Astrocyte of the spinal cord (primary cell): ENCODE data around the gene PTPRT.

ENCODE experiments used
- DNase-seq: peaks from one replicate; pipeline ENCODE4 v3.0.0; 2011; ENCODE audit warnings: low read depth, low spot score
- H3K4me3 ChIP-seq: 2 replicates; pipeline ENCODE4 v1.5.1; 2011; ENCODE audit warnings: low read depth, mild to moderate bottlenecking, low read length, moderate library complexity
- CTCF ChIP-seq: IDR thresholded peaks from 2 replicates; pipeline ENCODE4 v1.5.1; 2012; ENCODE audit warnings: low read depth, mild to moderate bottlenecking, low read length, inconsistent platforms
- in situ Hi-C: cut with HindIII; loops from 2 replicates; pipeline ENCODE4 v1.10.0; 2017; ENCODE audit warnings: low sequenced_read_pairs

The PTPRT gene

GRCh38 chr20:42080956-42081355, 1108.8 kb downstream of the PTPRT start:
- H3K4me3 ChIP-seq = no peak overlapping the region
- no peak for DNase-seq
- in situ Hi-C loops = no loop called here
- no peak for TF ChIP-seq CTCF

- DNase-seq = no peak
- in situ Hi-C loops = no loop called here
- H3K4me3 ChIP-seq = no peak overlapping the region
- no peak for TF ChIP-seq CTCF
Observed at GRCh38 chr20:42074944-42075343, 1114.8 kb downstream of the PTPRT start.

GRCh38 chr20:42067596-42067995, 1122.1 kb downstream of the PTPRT start:
- TF ChIP-seq CTCF = no peak
- no peak for DNase-seq
- H3K4me3 ChIP-seq = no peak overlapping the region
- in situ Hi-C loops = no loop called here

- in situ Hi-C loops = no loop called here
- no peak overlapping the region for H3K4me3 ChIP-seq
- TF ChIP-seq CTCF = no peak
- no peak for DNase-seq
Observed at GRCh38 chr20:42067174-42067573, 1122.5 kb downstream of the PTPRT start.

- no peak for DNase-seq
- TF ChIP-seq CTCF = no peak
- in situ Hi-C loops = no loop called here
- H3K4me3 ChIP-seq = no peak overlapping the region
Observed at GRCh38 chr20:42063141-42063540, 1126.6 kb downstream of the PTPRT start.

GRCh38 chr20:42053350-42053749, 1136.4 kb downstream of the PTPRT start:
- no peak overlapping the region for H3K4me3 ChIP-seq
- DNase-seq = no peak
- in situ Hi-C loops = no loop called here
- no peak for TF ChIP-seq CTCF

GRCh38 chr20:42051921-42052320, 1137.8 kb downstream of the PTPRT start:
- in situ Hi-C loops = no loop called here
- no peak overlapping the region for H3K4me3 ChIP-seq
- DNase-seq = no peak
- no peak for TF ChIP-seq CTCF
